Gastroesophageal sphincter (tissue), 3 donors: ENCODE measurements around the gene NAALADL2.

Source experiments
- EP300 ChIP-seq: sonication (generic); formaldehyde crosslinking; IDR thresholded peaks from one replicate; pipeline ENCODE4 v1.6.1; 2017; ENCODE audit warnings: antibody characterized with exemption, mild to moderate bottlenecking
- POLR2A ChIP-seq, 2 donors: fragments of 450-650 bp; IDR thresholded peaks; one replicate each; pipeline ENCODE4 v1.6.1; 2017; ENCODE audit warnings: antibody characterized with exemption in 2 of 2, mild to moderate bottlenecking in 2 of 2, moderate library complexity in 1 of 2
- POLR2AphosphoS5 ChIP-seq: sonication (generic); formaldehyde crosslinking; IDR thresholded peaks from one replicate; pipeline ENCODE4 v1.6.1; 2017; ENCODE audit warnings: antibody characterized with exemption
- TF ChIP-seq, protein P1 (sequence below), 4 experiments: fragments of 200-600 bp in 2 of 4; fragments of 450-650 bp in 2 of 4; sonication (generic) in 1 of 4; IDR thresholded peaks; one replicate each; pipeline ENCODE4 v1.5.1; 2017 to 2019; ENCODE audit warnings: antibody characterized with exemption in 4 of 4, mild to moderate bottlenecking in 2 of 4, moderate library complexity in 2 of 4

DNA sequence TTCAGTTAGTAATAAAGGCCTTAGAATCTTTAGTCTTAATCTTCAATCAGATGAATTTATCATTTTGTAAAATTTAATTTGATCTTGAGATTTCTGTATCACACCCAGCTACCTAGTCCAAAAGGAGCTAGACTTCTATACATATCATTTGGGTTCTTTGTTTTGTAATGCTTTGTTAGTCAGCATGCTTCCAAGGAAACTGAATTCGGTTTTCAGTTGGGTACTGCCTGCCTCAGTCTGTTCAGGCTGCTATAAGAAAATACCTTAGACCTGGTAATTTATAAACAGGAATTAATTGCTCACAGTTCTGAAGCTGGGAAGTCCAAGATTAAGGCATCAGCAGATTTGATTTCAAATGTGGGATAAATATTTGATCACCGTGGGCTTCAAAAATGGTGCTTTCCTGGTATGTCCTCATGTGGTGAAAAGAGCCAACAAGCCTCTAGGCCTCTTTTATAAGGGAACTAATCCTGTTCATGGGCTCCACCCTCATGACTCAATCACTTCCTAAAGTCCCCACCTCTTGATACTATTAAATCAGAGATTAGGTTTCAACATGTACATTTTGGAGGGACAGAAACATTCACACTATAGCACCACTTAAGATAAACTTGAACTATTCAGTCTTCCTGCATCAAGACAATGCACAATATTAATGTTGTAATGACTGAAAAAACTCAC, 800.7 kb downstream of the NAALADL2 start:
- TF ChIP-seq POLR2AphosphoS5 (no peak), POLR2A (IDR thresholded peaks at IDR 0.05) (no peak), EP300 (no peak)
- TF ChIP-seq, protein P1, sequence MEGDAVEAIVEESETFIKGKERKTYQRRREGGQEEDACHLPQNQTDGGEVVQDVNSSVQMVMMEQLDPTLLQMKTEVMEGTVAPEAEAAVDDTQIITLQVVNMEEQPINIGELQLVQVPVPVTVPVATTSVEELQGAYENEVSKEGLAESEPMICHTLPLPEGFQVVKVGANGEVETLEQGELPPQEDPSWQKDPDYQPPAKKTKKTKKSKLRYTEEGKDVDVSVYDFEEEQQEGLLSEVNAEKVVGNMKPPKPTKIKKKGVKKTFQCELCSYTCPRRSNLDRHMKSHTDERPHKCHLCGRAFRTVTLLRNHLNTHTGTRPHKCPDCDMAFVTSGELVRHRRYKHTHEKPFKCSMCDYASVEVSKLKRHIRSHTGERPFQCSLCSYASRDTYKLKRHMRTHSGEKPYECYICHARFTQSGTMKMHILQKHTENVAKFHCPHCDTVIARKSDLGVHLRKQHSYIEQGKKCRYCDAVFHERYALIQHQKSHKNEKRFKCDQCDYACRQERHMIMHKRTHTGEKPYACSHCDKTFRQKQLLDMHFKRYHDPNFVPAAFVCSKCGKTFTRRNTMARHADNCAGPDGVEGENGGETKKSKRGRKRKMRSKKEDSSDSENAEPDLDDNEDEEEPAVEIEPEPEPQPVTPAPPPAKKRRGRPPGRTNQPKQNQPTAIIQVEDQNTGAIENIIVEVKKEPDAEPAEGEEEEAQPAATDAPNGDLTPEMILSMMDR (IDR thresholded peaks at IDR 0.05): no peak
